H9 (cell line): ENCODE results near the gene FOXN1. TPM values are rescaled to one million over a fixed set of nuclear protein-coding genes. Genes with fewer than 3 reads are reported as not detected.

Experiments
- DNase-seq: peaks from one replicate; pipeline ENCODE4 v3.0.0-alpha.2; 2017
- H2AFZ ChIP-seq: one replicate; pipeline ENCODE4 v1.6.1; 2013; ENCODE audit warnings: mild to moderate bottlenecking, low read length, control low read depth, moderate library complexity
- H2AK5ac ChIP-seq: 2 replicates; pipeline ENCODE4 v1.6.1; 2013; ENCODE audit warnings: low read length, control low read depth, mixed read lengths; ENCODE audit not compliant: insufficient read length
- H2BK120ac ChIP-seq: one replicate; pipeline ENCODE4 v1.6.1; 2013; ENCODE audit warnings: low read depth, mild to moderate bottlenecking, low read length, control low read depth, inconsistent platforms; ENCODE audit not compliant: poor library complexity, severe bottlenecking
- H2BK12ac ChIP-seq: 2 replicates; pipeline ENCODE4 v1.6.1; 2013; ENCODE audit warnings: low read length, control low read depth, mixed read lengths, low read depth; ENCODE audit not compliant: insufficient read length
- H2BK15ac ChIP-seq: 2 replicates; pipeline ENCODE4 v1.6.1; 2013; ENCODE audit warnings: low read depth, low read length, control low read depth
- H2BK20ac ChIP-seq: one replicate; pipeline ENCODE4 v1.6.1; 2013; ENCODE audit warnings: low read depth, mild to moderate bottlenecking, low read length, control low read depth, inconsistent platforms; ENCODE audit not compliant: poor library complexity, severe bottlenecking
- H2BK5ac ChIP-seq: 2 replicates; pipeline ENCODE4 v1.6.1; 2013; ENCODE audit warnings: low read length, control low read depth, mixed read lengths; ENCODE audit not compliant: insufficient read length
- H3K14ac ChIP-seq: 2 replicates; pipeline ENCODE4 v1.6.1; 2013; ENCODE audit warnings: low read length, control low read depth; ENCODE audit not compliant: insufficient read depth
- H3K18ac ChIP-seq: 2 replicates; pipeline ENCODE4 v1.6.1; 2013; ENCODE audit warnings: low read depth, mild to moderate bottlenecking, mixed read lengths, low read length, control low read depth; ENCODE audit not compliant: insufficient read length
- H3K23ac ChIP-seq: 2 replicates; pipeline ENCODE4 v1.6.1; 2013; ENCODE audit warnings: low read length, control low read depth, mixed read lengths, low read depth; ENCODE audit not compliant: insufficient read length
- H3K23me2 ChIP-seq: 2 replicates; pipeline ENCODE4 v1.6.1; 2013; ENCODE audit warnings: low read depth, mild to moderate bottlenecking, mixed read lengths, low read length, control low read depth; ENCODE audit not compliant: insufficient read length, poor library complexity, severe bottlenecking
- H3K27ac ChIP-seq: 2 replicates; pipeline ENCODE4 v1.5.1; 2013; ENCODE audit warnings: low read length, control low read depth, mixed read lengths, low read depth; ENCODE audit not compliant: insufficient read length
- H3K27me3 ChIP-seq: 2 replicates; pipeline ENCODE4 v1.6.1; 2013; ENCODE audit warnings: low read length, control low read depth, inconsistent platforms; ENCODE audit not compliant: insufficient read depth
- H3K4ac ChIP-seq: 2 replicates; pipeline ENCODE4 v1.6.1; 2013; ENCODE audit warnings: low read depth, mild to moderate bottlenecking, control low read depth, inconsistent platforms, low read length, moderate library complexity
- H3K4me1 ChIP-seq: 2 replicates; pipeline ENCODE4 v1.6.1; 2013; ENCODE audit warnings: low read length, control low read depth, inconsistent platforms; ENCODE audit not compliant: insufficient read depth
- H3K4me2 ChIP-seq: 2 replicates; pipeline ENCODE4 v1.6.1; 2013; ENCODE audit warnings: low read length, control low read depth, mixed read lengths; ENCODE audit not compliant: insufficient read length, insufficient read depth
- H3K56ac ChIP-seq: 2 replicates; pipeline ENCODE4 v1.6.1; 2013; ENCODE audit warnings: low read depth, mild to moderate bottlenecking, mixed read lengths, low read length, control low read depth; ENCODE audit not compliant: insufficient read length
- H3K79me1 ChIP-seq: 2 replicates; pipeline ENCODE4 v1.6.1; 2013; ENCODE audit warnings: low read depth, mild to moderate bottlenecking, moderate library complexity, low read length, control low read depth, inconsistent platforms; ENCODE audit not compliant: insufficient read depth, poor library complexity, severe bottlenecking
- H3K79me2 ChIP-seq: 2 replicates; pipeline ENCODE4 v1.6.1; 2013; ENCODE audit warnings: low read length, control low read depth, inconsistent platforms; ENCODE audit not compliant: insufficient read depth
- H3K9ac ChIP-seq: 2 replicates; pipeline ENCODE4 v1.6.1; 2013; ENCODE audit warnings: low read length, control low read depth, mixed read lengths; ENCODE audit not compliant: insufficient read length; ENCODE audit errors: extremely low read depth
- H3K9me3 ChIP-seq: one replicate; pipeline ENCODE4 v1.6.1; 2013; ENCODE audit warnings: low read depth, low read length, inconsistent platforms; ENCODE audit not compliant: control insufficient read depth
- H3T11ph ChIP-seq: one replicate; pipeline ENCODE4 v1.6.1; 2013; ENCODE audit warnings: mild to moderate bottlenecking, low read length, control low read depth, inconsistent platforms
- H4K20me1 ChIP-seq: one replicate; pipeline ENCODE4 v1.6.1; 2013; ENCODE audit not compliant: control insufficient read depth, insufficient read length, insufficient read depth
- H4K5ac ChIP-seq: 2 replicates; pipeline ENCODE4 v1.6.1; 2013; ENCODE audit warnings: low read depth, mild to moderate bottlenecking, mixed read lengths, low read length, control low read depth; ENCODE audit not compliant: insufficient read length
- H4K8ac ChIP-seq: replicated peaks from 2 replicates; pipeline ENCODE4 v1.6.1; 2013; ENCODE audit warnings: low read length, control low read depth, mixed read lengths, low read depth; ENCODE audit not compliant: insufficient read length
- H4K91ac ChIP-seq: 2 replicates; pipeline ENCODE4 v1.6.1; 2013; ENCODE audit warnings: low read depth, mild to moderate bottlenecking, moderate library complexity, mixed read lengths, low read length, control low read depth; ENCODE audit not compliant: insufficient read length
- H3K27ac Mint-ChIP-seq, 3 experiments: 2 replicates in 2 of 3; 3 replicates in 1 of 3; pipeline ENCODE4 v1.8.0; 2020 to 2021; ENCODE audit warnings: mixed read lengths in 3 of 3, mild to moderate bottlenecking in 1 of 3, moderate library complexity in 1 of 3
- H3K27me3 Mint-ChIP-seq: 2 replicates; pipeline ENCODE4 v1.8.0; 2021; ENCODE audit warnings: low read depth, mild to moderate bottlenecking, moderate library complexity, mixed read lengths
- H3K36me3 Mint-ChIP-seq, 3 experiments: 2 replicates in 2 of 3; 3 replicates in 1 of 3; pipeline ENCODE4 v1.8.0; 2020 to 2021; ENCODE audit warnings: low read depth in 3 of 3, mixed read lengths in 3 of 3; ENCODE audit not compliant: insufficient read depth in 1 of 3
- H3K4me1 Mint-ChIP-seq, 2 experiments: 2 replicates each; pipeline ENCODE4 v1.8.0; 2020; ENCODE audit warnings: mixed read lengths in 2 of 2
- H3K4me3 Mint-ChIP-seq, 2 experiments: 2 replicates in 1 of 2; 3 replicates in 1 of 2; pipeline ENCODE4 v1.8.0; 2020 to 2021; ENCODE audit warnings: mild to moderate bottlenecking in 2 of 2, mixed read lengths in 2 of 2, moderate library complexity in 1 of 2
- H3K9me3 Mint-ChIP-seq, 2 experiments: 2 replicates in 1 of 2; 3 replicates in 1 of 2; pipeline ENCODE4 v1.8.0; 2020; ENCODE audit warnings: mild to moderate bottlenecking in 2 of 2, mixed read lengths in 2 of 2, moderate library complexity in 1 of 2
- CTCF ChIP-seq: fragments of 200-600 bp; sonication (generic); conservative IDR thresholded peaks from 3 replicates; pipeline ENCODE4 v1.8.0; 2021; ENCODE audit warnings: antibody characterized with exemption, mild to moderate bottlenecking
- whole genome bisulfite sequencing: extraction: QIAGEN DNeasy Blood & Tissue Kit; methylation state at CpG from one replicate; pipeline ENCODE4 v1.1.7; 2013; ENCODE audit warnings: missing lambda C conversion rate, low lambda C conversion rate, mixed read lengths; ENCODE audit not compliant: insufficient read length; ENCODE audit errors: extremely low coverage; 5-methylcytosine and 5-hydroxymethylcytosine counted together
- total RNA-seq: library from RNA; stranded (reverse); gene quantifications from 2 replicates; pipeline ENCODE4 v1.2.1, GENCODE V29; 2021

FOXN1 gene
- total RNA-seq, 1 experiment from 2014 or later, result not detected

GRCh38 chr17:28567604-28568003 is 61.5 kb downstream of the FOXN1 start:
- H3K4me1 ChIP-seq, result no peaks in the 10 kb centered on the region
- H3K27me3 ChIP-seq, result no peaks in the 10 kb centered on the region
- no peak overlapping the region for H3K4ac ChIP-seq
- H3K14ac ChIP-seq, result no peak overlapping the region
- H2BK5ac ChIP-seq, result no peak overlapping the region
- no peak overlapping the region for H4K8ac ChIP-seq
- H2BK120ac ChIP-seq, result no peak overlapping the region
- no peak overlapping the region for H2BK12ac ChIP-seq
- Mint-ChIP-seq H3K4me3 (no peak overlapping the region; a peak in 1 of 5 replicates), H3K4me1 (peaks cover 12 to 22% of the 10 kb centered on the region in 2 experiments), H3K36me3 (peaks cover 0 to 29% (median 11%) of the 10 kb centered on the region in 3 experiments; a peak in 6 of 7 replicates), H3K27ac (no peak overlapping the region), H3K27me3 (peaks cover 3% of the 10 kb centered on the region), H3K9me3 (no peaks in the 10 kb centered on the region)
- H3K4me2 ChIP-seq, result no peak overlapping the region
- no peaks in the 10 kb centered on the region for H3K79me2 ChIP-seq
- H2BK15ac ChIP-seq, result no peak overlapping the region
- H4K91ac ChIP-seq, result no peak overlapping the region
- no peaks in the 10 kb centered on the region for H4K20me1 ChIP-seq
- DNase-seq, result no peak
- H3K23ac ChIP-seq, result no peak overlapping the region
- no peak overlapping the region for H4K5ac ChIP-seq
- H3K9me3 ChIP-seq, result no peaks in the 10 kb centered on the region
- H3K9ac ChIP-seq, result no peak overlapping the region
- no peak for TF ChIP-seq CTCF
- no peak overlapping the region for H2AFZ ChIP-seq
- H2AK5ac ChIP-seq, result no peak overlapping the region
- H3K27ac ChIP-seq, result no peak overlapping the region
- no peak overlapping the region for H3K18ac ChIP-seq
- H2BK20ac ChIP-seq, result no peak overlapping the region
- no peak overlapping the region for H3T11ph ChIP-seq
- peaks cover 11% of the 10 kb centered on the region for H3K23me2 ChIP-seq
- no peak overlapping the region for H3K56ac ChIP-seq
- no CpG with 5 or more reads among the region's 3 CpGs for WGBS
- no peaks in the 10 kb centered on the region for H3K79me1 ChIP-seq
